GM21367 (cell line): ENCODE results near the gene TNS1.

Experiments used
- ATAC-seq: cut with Tn5 transposase; IDR thresholded peaks from one replicate; pipeline ENCODE4 v1.9.1; 2021; ENCODE audit not compliant: unreplicated experiment

Gene TNS1

GRCh38 chr2:218017211-218018053 is 14.6 kb upstream of the TNS1 start:
- ATAC-seq: no peak

GRCh38 chr2:218016810-218017209 is 14.0 kb upstream of the TNS1 start:
- ATAC-seq: no peak

- ATAC-seq: no peak
Observed at GRCh38 chr2:218015586-218016521, 13.1 kb upstream of the TNS1 start.

GRCh38 chr2:218014706-218015585 is 12.2 kb upstream of the TNS1 start:
- no peak for ATAC-seq

- no peak for ATAC-seq
Observed at GRCh38 chr2:218013289-218013688, 10.5 kb upstream of the TNS1 start.

- no peak for ATAC-seq
Observed at GRCh38 chr2:218012284-218012683, 9.5 kb upstream of the TNS1 start.

- no peak for ATAC-seq
Observed at GRCh38 chr2:218011653-218012040, 8.9 kb upstream of the TNS1 start.

- no peak for ATAC-seq
Observed at GRCh38 chr2:218010984-218011652, 8.3 kb upstream of the TNS1 start.

GRCh38 chr2:218010140-218010983 is 7.6 kb upstream of the TNS1 start:
- peak; percentile 61 for ATAC-seq

GRCh38 chr2:218009765-218010139 is 7.0 kb upstream of the TNS1 start:
- ATAC-seq: no peak

GRCh38 chr2:218009231-218009630 is 6.4 kb upstream of the TNS1 start:
- no peak for ATAC-seq

- ATAC-seq: no peak
Observed at GRCh38 chr2:218008060-218009040, 5.6 kb upstream of the TNS1 start.

- ATAC-seq: no peak
Observed at GRCh38 chr2:218006741-218007140, 3.9 kb upstream of the TNS1 start.

- ATAC-seq: no peak
Observed at GRCh38 chr2:218005486-218005885, 2.7 kb upstream of the TNS1 start.

- no peak for ATAC-seq
Observed at GRCh38 chr2:218005028-218005427, 2.2 kb upstream of the TNS1 start.

- no peak for ATAC-seq
Observed at GRCh38 chr2:218003981-218004419, 1.2 kb upstream of the TNS1 start.

GRCh38 chr2:218003281-218003944 is 618 bp upstream of the TNS1 start:
- ATAC-seq: no peak
